Endodermal cell (in vitro differentiated cells): ENCODE results near the gene CA5A. TPM values are rescaled to one million over a fixed set of nuclear protein-coding genes. Genes with fewer than 3 reads are reported as not detected.
"Not testable (repeated sequence)": the region's sequence is repeated elsewhere in the genome, so short reads cannot be mapped to it uniquely, and the experiment has no call there.

Source experiments
- DNase-seq: peaks from one replicate; pipeline ENCODE4 v3.0.0-alpha.2; 2017
- H3K27ac ChIP-seq: 2 replicates; pipeline ENCODE4 v1.5.1; 2013; ENCODE audit warnings: mild to moderate bottlenecking, low read depth, low read length, moderate library complexity
- H3K27me3 ChIP-seq: 2 replicates; pipeline ENCODE4 v1.6.1; 2013; ENCODE audit warnings: mild to moderate bottlenecking, low read length, moderate library complexity; ENCODE audit not compliant: insufficient read depth, control insufficient read depth, poor library complexity, severe bottlenecking
- H3K36me3 ChIP-seq: 2 replicates; pipeline ENCODE4 v1.7.0; 2013; ENCODE audit warnings: mild to moderate bottlenecking, low read length, moderate library complexity; ENCODE audit not compliant: control insufficient read depth, insufficient read depth
- H3K4me1 ChIP-seq: one replicate; pipeline ENCODE4 v1.7.0; 2013; ENCODE audit warnings: low read length; ENCODE audit not compliant: control insufficient read depth, insufficient read depth
- H3K4me3 ChIP-seq: 2 replicates; pipeline ENCODE4 v1.5.1; 2013; ENCODE audit warnings: mild to moderate bottlenecking, low read length, moderate library complexity
- H3K9ac ChIP-seq: 2 replicates; pipeline ENCODE4 v1.6.1; 2013; ENCODE audit warnings: mild to moderate bottlenecking, low read length, moderate library complexity; ENCODE audit not compliant: poor library complexity, severe bottlenecking; ENCODE audit errors: extremely low read depth
- H3K9me3 ChIP-seq: 2 replicates; pipeline ENCODE4 v1.6.1; 2013; ENCODE audit warnings: mild to moderate bottlenecking, low read length, moderate library complexity; ENCODE audit not compliant: control insufficient read depth
- H3K27ac Mint-ChIP-seq: 2 replicates; pipeline ENCODE4 v1.8.0; 2020; ENCODE audit warnings: mixed read lengths
- H3K27me3 Mint-ChIP-seq: 2 replicates; pipeline ENCODE4 v1.8.0; 2021; ENCODE audit warnings: mild to moderate bottlenecking, mixed read lengths; ENCODE audit not compliant: insufficient read depth
- H3K36me3 Mint-ChIP-seq: 2 replicates; pipeline ENCODE4 v1.8.0; 2020; ENCODE audit warnings: low read depth, mixed read lengths
- H3K4me1 Mint-ChIP-seq: 2 replicates; pipeline ENCODE4 v1.8.0; 2020; ENCODE audit warnings: mixed read lengths
- H3K4me3 Mint-ChIP-seq: 2 replicates; pipeline ENCODE4 v1.8.0; 2020; ENCODE audit warnings: mild to moderate bottlenecking, moderate library complexity, mixed read lengths
- H3K9me3 Mint-ChIP-seq: 2 replicates; pipeline ENCODE4 v1.8.0; 2020; ENCODE audit warnings: mild to moderate bottlenecking, mixed read lengths
- CTCF ChIP-seq: fragments of 200-600 bp; sonication (generic); conservative IDR thresholded peaks from 2 replicates; pipeline ENCODE4 v1.5.0; 2021; ENCODE audit warnings: antibody characterized with exemption, mild to moderate bottlenecking
- WGBS, 2 experiments: methylation state at CpG; one replicate each; pipeline versions ENCODE4 v1.1.5 to v1.1.7; 2013; ENCODE audit warnings: missing lambda C conversion rate in 2 of 2, mixed read lengths in 1 of 2; ENCODE audit not compliant: insufficient coverage in 1 of 2, insufficient read length in 1 of 2; 5-methylcytosine and 5-hydroxymethylcytosine counted together
- total RNA-seq, 2 donors: library from RNA; stranded (reverse); fragmentation: NEBNext Ultra II Directional in 1 of 2; extraction: Animal tissue kit (Norgen Biotek cat#: 25700) in 1 of 2; gene quantifications; 2 replicates in 1 of 2; 3 replicates in 1 of 2; pipeline ENCODE4 v1.2.1, GENCODE V29; 2021

CA5A gene
- total RNA-seq, 2 donors from 2014 or later, result not detected

GRCh38 chr16:87904963-87905362, 31.4 kb downstream of the CA5A start:
- peak; percentile 56 for TF ChIP-seq CTCF
- H3K9me3 ChIP-seq, H3K27me3 ChIP-seq, H3K4me3 ChIP-seq, H3K9ac ChIP-seq, H3K36me3 ChIP-seq, H3K27ac ChIP-seq, H3K4me1 Mint-ChIP-seq, DNase-seq, H3K4me1 ChIP-seq, H3K9me3 Mint-ChIP-seq, H3K27ac Mint-ChIP-seq, H3K36me3 Mint-ChIP-seq, H3K4me3 Mint-ChIP-seq: not testable (repeated sequence)
- WGBS, 2 experiments, result 86 to 91% methylated on average over 2 of the region's 5 CpGs
- H3K27me3 Mint-ChIP-seq, result peaks cover 21% of the 10 kb centered on the region

DNA sequence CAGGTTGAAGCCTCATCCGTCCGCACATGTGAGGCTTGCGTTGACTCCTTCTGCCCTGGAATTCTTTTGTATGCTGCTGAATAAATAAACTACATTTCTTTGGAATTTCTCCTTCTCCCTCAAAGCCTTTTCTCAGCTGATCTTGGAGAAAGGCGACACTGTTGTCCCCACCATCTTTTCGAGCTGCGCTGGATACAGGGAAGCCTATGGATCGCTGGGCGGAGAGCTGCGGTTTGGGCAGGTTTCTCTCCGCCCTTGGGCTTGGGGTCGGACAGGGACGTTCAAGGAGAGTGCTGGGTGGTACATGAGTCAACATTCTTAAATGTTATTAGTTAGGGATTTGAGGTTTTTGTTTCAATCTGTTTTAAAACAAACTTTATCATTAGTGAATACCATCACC, 35.8 kb downstream of the CA5A start:
- H3K4me1 Mint-ChIP-seq, H3K4me1 ChIP-seq, H3K36me3 Mint-ChIP-seq, H3K27me3 ChIP-seq, DNase-seq, H3K9me3 ChIP-seq, H3K4me3 ChIP-seq, H3K4me3 Mint-ChIP-seq, H3K36me3 ChIP-seq, H3K9ac ChIP-seq, H3K27ac Mint-ChIP-seq, H3K9me3 Mint-ChIP-seq, H3K27ac ChIP-seq, H3K27me3 Mint-ChIP-seq: not testable (repeated sequence)
- 94 to 96% methylated on average over 3 to 11 of the region's 12 CpGs for WGBS, 2 experiments

DNA sequence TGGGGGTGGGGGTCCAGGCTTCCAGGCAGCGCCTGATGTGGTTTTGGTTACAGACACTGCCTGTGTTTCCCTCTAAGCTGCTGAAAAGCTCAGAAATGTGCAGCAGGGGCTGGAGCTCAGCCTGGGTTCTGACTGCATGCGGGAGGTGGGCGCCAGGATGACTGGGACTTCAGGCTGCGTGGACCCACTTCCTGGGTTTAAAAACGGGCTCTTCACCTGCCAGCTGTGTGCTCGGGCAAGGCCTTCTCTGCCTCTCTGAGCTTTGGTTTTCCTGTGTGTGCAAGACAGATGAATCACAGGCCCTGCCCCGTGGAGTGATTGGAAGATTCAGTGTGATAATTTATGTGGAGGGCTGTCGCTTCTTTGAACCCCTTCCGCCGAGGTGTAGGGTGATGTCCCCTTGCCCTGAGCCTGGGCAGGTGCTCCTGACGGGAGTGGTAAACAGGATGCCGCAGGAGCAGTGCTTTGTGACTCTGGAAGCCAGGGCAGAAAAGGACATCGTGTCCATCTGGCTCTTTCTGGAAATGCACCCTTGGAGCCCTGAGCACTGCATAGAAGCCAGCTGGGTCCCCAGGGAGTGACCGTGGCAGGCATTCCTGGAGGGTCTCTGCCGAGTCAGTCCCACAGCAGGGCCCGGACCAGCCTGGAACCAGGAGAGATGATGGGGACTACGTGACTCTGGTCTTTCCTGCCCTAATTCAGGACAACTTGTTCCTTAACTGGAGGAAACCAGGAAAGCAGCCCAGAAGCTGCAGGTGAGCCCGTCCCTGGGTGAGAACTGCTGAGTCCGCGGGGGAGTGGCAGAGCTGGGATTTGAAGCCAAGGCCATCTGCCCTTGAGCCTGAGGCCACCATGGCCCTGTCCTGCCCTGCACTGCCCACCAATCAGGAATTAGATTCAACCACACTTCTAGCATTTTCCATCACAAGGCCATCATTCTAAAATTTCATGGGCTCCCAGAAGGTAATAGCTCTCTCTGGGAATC, 38.5 kb downstream of the CA5A start:
- no peak overlapping the region for H3K27ac ChIP-seq
- Mint-ChIP-seq H3K27ac (no peak overlapping the region), H3K4me1 (no peaks in the 10 kb centered on the region), H3K36me3 (no peaks in the 10 kb centered on the region), H3K9me3 (no peaks in the 10 kb centered on the region), H3K4me3 (no peak overlapping the region), H3K27me3 (no peaks in the 10 kb centered on the region)
- no peak overlapping the region for H3K4me3 ChIP-seq
- no peak for TF ChIP-seq CTCF
- H3K36me3 ChIP-seq, result no peaks in the 10 kb centered on the region
- no peaks in the 10 kb centered on the region for H3K4me1 ChIP-seq
- DNase-seq, result no peak
- WGBS, 2 experiments, result 92% methylated on average over 16 to 20 of the region's 20 CpGs
- no peaks in the 10 kb centered on the region for H3K9me3 ChIP-seq
- H3K9ac ChIP-seq, result no peak overlapping the region
- no peaks in the 10 kb centered on the region for H3K27me3 ChIP-seq

- not testable (repeated sequence) for H3K27me3 ChIP-seq, H3K36me3 Mint-ChIP-seq, H3K4me3 Mint-ChIP-seq, H3K9me3 ChIP-seq, H3K4me3 ChIP-seq, H3K9me3 Mint-ChIP-seq, H3K9ac ChIP-seq, H3K27ac Mint-ChIP-seq, H3K4me1 ChIP-seq, H3K36me3 ChIP-seq, DNase-seq, H3K4me1 Mint-ChIP-seq, H3K27ac ChIP-seq, H3K27me3 Mint-ChIP-seq
- WGBS, 2 experiments, result 92% methylated on average over 6 to 16 of the region's 16 CpGs
These were observed 39.3 kb downstream of the CA5A start for GRCh38 chr16:87896924-87897520.

DNA sequence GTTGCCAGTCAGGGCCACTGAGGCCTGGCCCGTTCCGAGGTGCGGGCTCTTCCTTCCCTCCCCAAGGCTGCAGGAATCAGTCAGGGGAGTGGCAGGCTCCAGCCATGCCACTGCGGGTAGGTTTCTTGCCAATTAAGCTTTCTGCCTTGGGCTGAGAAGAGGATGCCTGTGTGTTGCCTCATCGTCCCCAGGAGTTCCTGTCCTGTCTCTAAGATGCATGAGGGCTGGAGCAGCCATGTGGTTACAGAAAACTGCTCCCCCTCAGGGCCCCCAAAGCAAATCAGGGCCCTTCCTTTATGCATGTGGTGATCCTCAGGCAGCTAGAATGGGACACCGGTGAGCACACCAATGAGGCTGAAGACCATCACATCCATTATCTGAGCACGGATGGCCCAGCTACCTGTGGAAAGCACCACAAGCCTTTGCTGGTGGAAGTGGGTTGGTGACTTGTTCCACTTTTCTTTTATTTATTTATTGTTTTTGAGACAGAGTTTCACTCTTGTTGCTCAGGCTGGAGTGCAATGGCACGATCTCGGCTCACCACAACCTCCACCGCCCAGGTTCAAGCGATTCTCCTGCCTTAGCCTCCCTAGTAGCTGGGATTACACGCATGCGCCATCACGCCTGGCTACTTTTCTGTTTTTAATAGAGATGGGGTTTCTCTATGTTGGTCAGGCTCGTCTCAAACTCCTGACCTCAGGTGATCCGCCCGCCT, 40.0 kb downstream of the CA5A start:
- H3K27me3 ChIP-seq, H3K9ac ChIP-seq, H3K9me3 ChIP-seq, H3K4me1 ChIP-seq, DNase-seq, H3K27ac Mint-ChIP-seq, H3K27me3 Mint-ChIP-seq, H3K27ac ChIP-seq, H3K4me1 Mint-ChIP-seq, H3K36me3 Mint-ChIP-seq, H3K36me3 ChIP-seq, H3K4me3 ChIP-seq, H3K9me3 Mint-ChIP-seq, H3K4me3 Mint-ChIP-seq: not testable (repeated sequence)
- 89 to 92% methylated on average over 14 to 16 of the region's 17 CpGs for WGBS, 2 experiments
